ENCODE data around the gene EARS2. TPM values are rescaled to one million over a fixed set of nuclear protein-coding genes. Genes with fewer than 3 reads are reported as not detected.

Gene EARS2
- total RNA-seq, 2 donors from 2014 or later = 12.5 to 13.4 TPM

- no peaks in the 10 kb centered on the region for H3K27me3 Mint-ChIP-seq (ENCODE audit: low read depth)
- no peak for ATAC-seq (replicated peaks in 1 of 2)
- H3K4me3 Mint-ChIP-seq = peak overlapping the region; percentile 31 to 61
- no peak for DNase-seq
- H3K4me1 Mint-ChIP-seq (ENCODE audit: low read depth) = peaks cover 59% of the 10 kb centered on the region
- no peak overlapping the region for H3K27ac Mint-ChIP-seq
- H3K9me3 Mint-ChIP-seq = peaks cover 0 to 4% of the 10 kb centered on the region in 2 donors
- peaks cover 10 to 12% of the 10 kb centered on the region in 2 donors for H3K36me3 Mint-ChIP-seq (ENCODE audit: insufficient read depth in 2 of 2)
Measured at GRCh38 chr16:23505671-23506605, 51.2 kb downstream of the EARS2 start.

- H3K36me3 Mint-ChIP-seq (ENCODE audit: insufficient read depth in 2 of 2) = peaks cover 9 to 12% of the 10 kb centered on the region in 2 donors
Measured at GRCh38 chr16:23505180-23505665, 51.9 kb downstream of the EARS2 start.

GRCh38 chr16:23504453-23505179 is 52.5 kb downstream of the EARS2 start:
- H3K4me1 Mint-ChIP-seq (ENCODE audit: low read depth) = peaks cover 59% of the 10 kb centered on the region
- DNase-seq (peak; percentile 89 to 92), ATAC-seq (replicated peaks in 1 of 2) (peak; percentile 94 to 95)
- H3K27me3 Mint-ChIP-seq (ENCODE audit: low read depth) = no peaks in the 10 kb centered on the region
- H3K4me3 Mint-ChIP-seq = peak overlapping the region; percentile 64 to 85
- H3K9me3 Mint-ChIP-seq = peaks cover 0 to 4% of the 10 kb centered on the region in 2 donors
- peaks cover 6 to 10% of the 10 kb centered on the region in 2 donors for H3K36me3 Mint-ChIP-seq (ENCODE audit: insufficient read depth in 2 of 2)
- peak overlapping the region; percentile 82 for H3K27ac Mint-ChIP-seq

More at GRCh38 chr16:23505180-23505665, 51.9 kb downstream of the EARS2 start:
- DNase-seq = no peak
- Mint-ChIP-seq H3K4me3 (peak overlapping the region; percentile 64 to 85), H3K9me3 (peaks cover 0 to 4% of the 10 kb centered on the region in 2 donors), H3K4me1 (ENCODE audit: low read depth) (peaks cover 59% of the 10 kb centered on the region), H3K27me3 (ENCODE audit: low read depth) (no peaks in the 10 kb centered on the region), H3K27ac (peak overlapping the region; percentile 82)
- ATAC-seq (replicated peaks in 1 of 2) = no peak

GRCh38 chr16:23504076-23504452 is 53.1 kb downstream of the EARS2 start:
- peaks cover 54% of the 10 kb centered on the region for H3K4me1 Mint-ChIP-seq (ENCODE audit: low read depth)
- H3K27ac Mint-ChIP-seq = peak overlapping the region; percentile 82
- DNase-seq = peak; percentile 27 to 39

GRCh38 chr16:23502466-23502865 is 54.7 kb downstream of the EARS2 start:
- H3K4me1 Mint-ChIP-seq (ENCODE audit: low read depth) = peaks cover 47% of the 10 kb centered on the region
- ATAC-seq (replicated peaks in 1 of 2) = no peak
- H3K27ac Mint-ChIP-seq = no peak overlapping the region

More at GRCh38 chr16:23504076-23504452, 53.1 kb downstream of the EARS2 start:
- ATAC-seq (replicated peaks in 1 of 2) = peak; percentile 21 to 25
- Mint-ChIP-seq H3K27me3 (ENCODE audit: low read depth) (no peaks in the 10 kb centered on the region), H3K9me3 (peaks cover 0 to 4% of the 10 kb centered on the region in 2 donors), H3K36me3 (ENCODE audit: insufficient read depth in 2 of 2) (peaks cover 6 to 10% of the 10 kb centered on the region in 2 donors), H3K4me3 (peak overlapping the region; percentile 64 to 85)

GRCh38 chr16:23501291-23501690 is 55.9 kb downstream of the EARS2 start:
- peaks cover 2 to 5% of the 10 kb centered on the region in 2 donors for H3K36me3 Mint-ChIP-seq (ENCODE audit: insufficient read depth in 2 of 2)
- DNase-seq (no peak), ATAC-seq (replicated peaks in 1 of 2) (no peak)
- no peaks in the 10 kb centered on the region for H3K27me3 Mint-ChIP-seq (ENCODE audit: low read depth)
- H3K4me1 Mint-ChIP-seq (ENCODE audit: low read depth) = peaks cover 43% of the 10 kb centered on the region
- H3K4me3 Mint-ChIP-seq = no peak overlapping the region
- H3K27ac Mint-ChIP-seq = no peak overlapping the region
- H3K9me3 Mint-ChIP-seq = no peaks in the 10 kb centered on the region

More at GRCh38 chr16:23502466-23502865, 54.7 kb downstream of the EARS2 start:
- H3K4me3 Mint-ChIP-seq = no peak overlapping the region
- no peaks in the 10 kb centered on the region for H3K27me3 Mint-ChIP-seq (ENCODE audit: low read depth)
- no peak for DNase-seq
- H3K36me3 Mint-ChIP-seq (ENCODE audit: insufficient read depth in 2 of 2) = peaks cover 0 to 4% of the 10 kb centered on the region in 2 donors
- H3K9me3 Mint-ChIP-seq = no peaks in the 10 kb centered on the region

GRCh38 chr16:23500862-23501225 is 56.3 kb downstream of the EARS2 start:
- H3K36me3 Mint-ChIP-seq (ENCODE audit: insufficient read depth in 2 of 2) = peaks cover 2 to 5% of the 10 kb centered on the region in 2 donors
- ATAC-seq (replicated peaks in 1 of 2) (no peak), DNase-seq (no peak)
- no peak overlapping the region for H3K4me3 Mint-ChIP-seq
- H3K4me1 Mint-ChIP-seq (ENCODE audit: low read depth) = peaks cover 38% of the 10 kb centered on the region
- no peaks in the 10 kb centered on the region for H3K9me3 Mint-ChIP-seq
- no peaks in the 10 kb centered on the region for H3K27me3 Mint-ChIP-seq (ENCODE audit: low read depth)
- no peak overlapping the region for H3K27ac Mint-ChIP-seq

- H3K27me3 Mint-ChIP-seq (ENCODE audit: low read depth) = no peaks in the 10 kb centered on the region
- H3K9me3 Mint-ChIP-seq = no peaks in the 10 kb centered on the region
- no peak overlapping the region for H3K4me3 Mint-ChIP-seq
- peaks cover 2 to 5% of the 10 kb centered on the region in 2 donors for H3K36me3 Mint-ChIP-seq (ENCODE audit: insufficient read depth in 2 of 2)
- no peak for ATAC-seq (replicated peaks in 1 of 2)
- H3K4me1 Mint-ChIP-seq (ENCODE audit: low read depth) = peaks cover 33% of the 10 kb centered on the region
- DNase-seq = no peak
- H3K27ac Mint-ChIP-seq = peak overlapping the region; percentile 19
Measured at GRCh38 chr16:23500212-23500861, 56.8 kb downstream of the EARS2 start.

- H3K27ac Mint-ChIP-seq = peak overlapping the region; percentile 19
- ATAC-seq (replicated peaks in 1 of 2) = no peak
- H3K4me1 Mint-ChIP-seq (ENCODE audit: low read depth) = peaks cover 28% of the 10 kb centered on the region
- H3K36me3 Mint-ChIP-seq (ENCODE audit: insufficient read depth in 2 of 2) = peaks cover 2 to 7% of the 10 kb centered on the region in 2 donors
- DNase-seq = no peak
- H3K9me3 Mint-ChIP-seq = no peaks in the 10 kb centered on the region
- no peaks in the 10 kb centered on the region for H3K27me3 Mint-ChIP-seq (ENCODE audit: low read depth)
- no peak overlapping the region for H3K4me3 Mint-ChIP-seq
Measured at GRCh38 chr16:23499801-23500200, 57.3 kb downstream of the EARS2 start.

GRCh38 chr16:23498863-23499262 is 58.3 kb downstream of the EARS2 start:
- H3K36me3 Mint-ChIP-seq (ENCODE audit: insufficient read depth in 2 of 2) = peaks cover 2 to 7% of the 10 kb centered on the region in 2 donors
- DNase-seq (no peak), ATAC-seq (replicated peaks in 1 of 2) (no peak)

GRCh38 chr16:23497543-23497868 is 59.6 kb downstream of the EARS2 start:
- Mint-ChIP-seq H3K27ac (no peak overlapping the region), H3K36me3 (ENCODE audit: insufficient read depth in 2 of 2) (peaks cover 2 to 10% of the 10 kb centered on the region in 2 donors), H3K27me3 (ENCODE audit: low read depth) (no peaks in the 10 kb centered on the region), H3K4me3 (no peak overlapping the region), H3K9me3 (no peaks in the 10 kb centered on the region), H3K4me1 (ENCODE audit: low read depth) (peaks cover 9% of the 10 kb centered on the region)
- ATAC-seq (replicated peaks in 1 of 2) (no peak), DNase-seq (no peak)

More at GRCh38 chr16:23498863-23499262, 58.3 kb downstream of the EARS2 start:
- H3K4me3 Mint-ChIP-seq = no peak overlapping the region
- no peaks in the 10 kb centered on the region for H3K27me3 Mint-ChIP-seq (ENCODE audit: low read depth)
- H3K9me3 Mint-ChIP-seq = no peaks in the 10 kb centered on the region
- peaks cover 18% of the 10 kb centered on the region for H3K4me1 Mint-ChIP-seq (ENCODE audit: low read depth)
- H3K27ac Mint-ChIP-seq = peak overlapping the region; percentile 32

- Mint-ChIP-seq H3K27ac (peak overlapping the region; percentile 50), H3K4me1 (ENCODE audit: low read depth) (peaks cover 9% of the 10 kb centered on the region), H3K9me3 (no peaks in the 10 kb centered on the region), H3K36me3 (ENCODE audit: insufficient read depth in 2 of 2) (peaks cover 2 to 10% of the 10 kb centered on the region in 2 donors), H3K27me3 (ENCODE audit: low read depth) (no peaks in the 10 kb centered on the region), H3K4me3 (no peak overlapping the region)
- ATAC-seq (replicated peaks in 1 of 2) (no peak), DNase-seq (no peak)
Measured at GRCh38 chr16:23496821-23497542, 60.2 kb downstream of the EARS2 start.

Measured in activated T-cell treated with anti-CD3 and anti-CD28 coated beads, Interleukin-2, amount 50 U/mL, for 72 hours (primary cell).